ENCODE measurements around the gene USPL1. TPM values are rescaled to one million over a fixed set of nuclear protein-coding genes. Genes with fewer than 3 reads are reported as not detected.

Gene USPL1
- total RNA-seq (2014; rRNA removed) (6.0 and 9.0 TPM in 2 replicates), Bru-seq, nascent RNA (percentile 75 among the genes with signal in this experiment), BruChase-seq, experiment 1, labeled RNA remaining after a 6-hour chase (percentile 67 among the genes with signal in this experiment), BruChase-seq, experiment 2, labeled RNA remaining after a 2-hour chase (percentile 75 among the genes with signal in this experiment)
- long read RNA-seq, partial matches to known transcripts: 0 of 5 reads
- long read RNA-seq, other reads (novel, unspliced or antisense): 4 of 5 reads

DNA sequence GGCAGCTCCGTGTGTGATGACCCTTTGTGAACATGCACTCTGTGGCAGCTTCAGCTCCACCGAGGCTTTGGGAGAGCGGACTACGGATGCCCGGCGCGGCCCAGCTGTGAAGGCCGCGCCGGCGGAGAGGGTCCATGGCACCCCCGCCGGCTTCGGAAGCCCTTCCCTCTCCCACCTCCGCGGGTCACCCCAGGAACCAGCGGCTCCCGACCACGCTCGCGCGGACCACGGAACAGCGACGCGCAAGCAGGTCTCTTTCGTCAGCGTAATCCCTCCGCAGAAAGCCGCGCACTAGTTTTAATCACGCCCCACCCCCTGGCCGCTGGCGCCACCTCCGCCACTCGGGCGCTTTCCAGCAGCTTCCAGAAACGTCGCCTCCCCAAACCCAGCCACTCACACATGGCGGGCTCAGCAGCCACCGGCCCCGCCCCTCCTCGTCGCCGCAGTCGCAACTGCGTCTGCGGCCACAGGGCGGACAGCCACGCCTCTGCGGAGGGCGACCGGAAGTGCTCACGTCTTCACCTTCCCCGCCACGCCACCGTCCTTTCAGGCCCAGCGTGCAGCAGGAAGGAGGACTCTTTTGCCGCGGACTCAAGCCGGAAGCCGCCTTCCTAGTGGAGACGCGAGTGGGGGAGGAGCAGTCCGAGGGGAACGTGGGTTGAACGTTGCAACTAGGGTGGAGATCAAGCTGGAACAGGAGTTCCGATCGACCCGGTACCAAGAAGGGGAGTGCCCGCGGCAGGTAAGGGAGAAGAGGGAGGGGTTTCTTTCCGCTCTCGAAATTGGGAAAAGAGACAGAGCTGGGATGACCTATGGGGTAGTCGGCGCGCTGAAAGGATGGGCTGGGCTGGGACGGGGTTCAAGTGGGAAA is at the start of gene USPL1:
Gene USPL1 (plus strand): TSS at position 606 of the 871 bp plus-strand sequence. CDS start 3,221 bp downstream, outside the sequence.
- intact Hi-C loops (cut with micrococcal nuclease): loop anchor here (1.0 to 5.0 kb wide), 5 partner anchors 32 to 195 kb away; partner anchors contain the start of gene UBE2L5

DNA sequence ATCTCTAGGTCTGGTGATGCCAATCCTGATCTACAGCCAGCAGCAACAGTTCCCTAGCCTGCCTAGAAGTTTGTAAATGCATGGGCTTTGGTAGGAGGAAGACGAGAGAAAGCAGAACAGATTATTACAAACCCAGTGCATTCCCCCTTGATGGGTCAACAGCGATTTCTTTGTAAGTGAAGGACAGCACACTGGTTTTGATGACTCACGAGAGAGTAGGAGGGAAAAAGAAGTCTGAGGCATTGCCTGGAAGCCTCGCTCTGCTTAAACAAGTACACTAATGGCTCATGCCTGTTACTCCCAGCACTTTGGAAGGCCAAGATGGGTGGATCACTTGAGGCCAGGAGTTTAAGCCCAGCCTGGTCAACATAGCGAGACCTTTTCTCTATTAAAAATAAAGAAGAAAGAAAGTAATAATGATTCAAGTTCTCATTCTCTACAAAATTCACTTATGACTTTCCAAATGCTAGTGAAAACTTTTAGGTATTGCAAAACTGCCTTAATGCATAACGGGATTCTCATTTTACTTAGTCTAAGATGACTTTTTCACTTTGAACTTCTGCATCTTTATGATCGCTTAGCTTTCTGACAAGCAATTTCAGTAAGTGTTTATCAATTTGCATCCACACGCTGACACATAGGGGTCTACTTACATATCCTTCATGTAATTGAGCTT is 47.7 kb upstream of the USPL1 start:
- peak overlapping the region; percentile 67 for H2AFZ ChIP-seq (ENCODE audit: low read length)

More for the DNA sequence above, at the start of gene USPL1:
- Histone ChIP-seq H2AFZ (ENCODE audit: low read length) (peak within 1 kb of the TSS; percentile 83), H3K4me1 (ENCODE audit: insufficient read depth, low read length) (peaks cover 24% of the 10 kb centered on the region), H3K27ac (ENCODE audit: low read length) (peak within 1 kb of the TSS; percentile 88), H3K36me3 (ENCODE audit: low read depth, low read length) (peaks cover 7% of the 10 kb centered on the region; the same call in 1 of the 2 replicates), H3K4me2 (ENCODE audit: low read length) (peak within 1 kb of the TSS; percentile 88), H3K79me2 (ENCODE audit: low read length) (peaks cover 88% of the 10 kb centered on the region), H3K9me2 (replicated peaks; ENCODE audit: low read length) (no peaks in the 10 kb centered on the region), H3K27me3 (ENCODE audit: low read length) (no peaks in the 10 kb centered on the region), H3K9me3 (ENCODE audit: low read length) (no peaks in the 10 kb centered on the region), H3K9ac (ENCODE audit: low read length) (peak within 1 kb of the TSS; percentile 96), H4K20me1 (ENCODE audit: low read length) (peaks cover 12% of the 10 kb centered on the region; the same call in 1 of the 2 replicates), H3K4me3 (ENCODE audit: low read length) (peak within 1 kb of the TSS; percentile 87), H3F3A (ENCODE audit: low read length, unreplicated experiment) (no peaks in the 10 kb centered on the region)
- ChIA-PET CTCF (no interaction called here), POLR2A (ENCODE audit: unreplicated experiment) (interaction anchor here (0.6 to 0.8 kb wide), 5 partner anchors 18 to 953 kb away, joined by 3 to 5 read pairs (median 4); no protein-coding TSS in a partner anchor)
- peak; percentile 96 for DNase-seq
- ATAC-seq: peak; percentile 84
- no TSS peak for BruUV-seq (replicated peaks)
- TF ChIP-seq EZH2 (IDR thresholded peaks at IDR 0.05; ENCODE audit: low read length, unreplicated experiment) (no peak), EZH2phosphoT487 (IDR thresholded peaks at IDR 0.05; ENCODE audit: borderline replicate concordance, low read length) (no peak)
- TF ChIP-seq, protein P1, sequence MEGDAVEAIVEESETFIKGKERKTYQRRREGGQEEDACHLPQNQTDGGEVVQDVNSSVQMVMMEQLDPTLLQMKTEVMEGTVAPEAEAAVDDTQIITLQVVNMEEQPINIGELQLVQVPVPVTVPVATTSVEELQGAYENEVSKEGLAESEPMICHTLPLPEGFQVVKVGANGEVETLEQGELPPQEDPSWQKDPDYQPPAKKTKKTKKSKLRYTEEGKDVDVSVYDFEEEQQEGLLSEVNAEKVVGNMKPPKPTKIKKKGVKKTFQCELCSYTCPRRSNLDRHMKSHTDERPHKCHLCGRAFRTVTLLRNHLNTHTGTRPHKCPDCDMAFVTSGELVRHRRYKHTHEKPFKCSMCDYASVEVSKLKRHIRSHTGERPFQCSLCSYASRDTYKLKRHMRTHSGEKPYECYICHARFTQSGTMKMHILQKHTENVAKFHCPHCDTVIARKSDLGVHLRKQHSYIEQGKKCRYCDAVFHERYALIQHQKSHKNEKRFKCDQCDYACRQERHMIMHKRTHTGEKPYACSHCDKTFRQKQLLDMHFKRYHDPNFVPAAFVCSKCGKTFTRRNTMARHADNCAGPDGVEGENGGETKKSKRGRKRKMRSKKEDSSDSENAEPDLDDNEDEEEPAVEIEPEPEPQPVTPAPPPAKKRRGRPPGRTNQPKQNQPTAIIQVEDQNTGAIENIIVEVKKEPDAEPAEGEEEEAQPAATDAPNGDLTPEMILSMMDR (conservative IDR thresholded peaks at IDR 0.05; ENCODE audit: low read depth, low read length): no peak

More for the DNA sequence above, 47.7 kb upstream of the USPL1 start:
- Histone ChIP-seq H3K36me3 (ENCODE audit: low read depth, low read length) (no peaks in the 10 kb centered on the region), H3K27ac (ENCODE audit: low read length) (peak overlapping the region; percentile 31), H3K4me3 (ENCODE audit: low read length) (peak overlapping the region; percentile 13; the same call in 1 of the 2 replicates), H4K20me1 (ENCODE audit: low read length) (no peaks in the 10 kb centered on the region), H3K4me1 (ENCODE audit: insufficient read depth, low read length) (peaks cover 22% of the 10 kb centered on the region), H3K27me3 (ENCODE audit: low read length) (no peaks in the 10 kb centered on the region), H3K9me3 (ENCODE audit: low read length) (no peaks in the 10 kb centered on the region), H3K4me2 (ENCODE audit: low read length) (peak overlapping the region; percentile 53), H3F3A (ENCODE audit: low read length, unreplicated experiment) (no peaks in the 10 kb centered on the region), H3K9ac (ENCODE audit: low read length) (no peak overlapping the region), H3K9me2 (replicated peaks; ENCODE audit: low read length) (no peaks in the 10 kb centered on the region), H3K79me2 (ENCODE audit: low read length) (no peaks in the 10 kb centered on the region)
- ATAC-seq: peak; percentile 96
- TF ChIP-seq EZH2 (IDR thresholded peaks at IDR 0.05; ENCODE audit: low read length, unreplicated experiment) (no peak), EZH2phosphoT487 (IDR thresholded peaks at IDR 0.05; ENCODE audit: borderline replicate concordance, low read length) (no peak)
- TF ChIP-seq, protein P1 (conservative IDR thresholded peaks at IDR 0.05; ENCODE audit: low read depth, low read length): no peak
- peak; percentile 88 for DNase-seq
- ChIA-PET CTCF (no interaction called here), POLR2A (ENCODE audit: unreplicated experiment) (no interaction called here)
- no TSS peak for BruUV-seq (replicated peaks)
- intact Hi-C loops (cut with micrococcal nuclease): loop anchor here (1.0 to 10.0 kb wide), 5 partner anchors 47 to 435 kb away; partner anchors contain the start of genes UBE2L5 and USPL1
